GM19395 (cell line): ENCODE results near the gene C2orf78.
"Not testable (repeated sequence)": the region's sequence is repeated elsewhere in the genome, so short reads cannot be mapped to it uniquely, and the experiment has no call there.

Experiments
- ATAC-seq: cut with Tn5 transposase; IDR thresholded peaks from one replicate; pipeline ENCODE4 v1.9.1; 2021; ENCODE audit warnings: mild to moderate bottlenecking, moderate library complexity; ENCODE audit not compliant: unreplicated experiment

Gene C2orf78

DNA sequence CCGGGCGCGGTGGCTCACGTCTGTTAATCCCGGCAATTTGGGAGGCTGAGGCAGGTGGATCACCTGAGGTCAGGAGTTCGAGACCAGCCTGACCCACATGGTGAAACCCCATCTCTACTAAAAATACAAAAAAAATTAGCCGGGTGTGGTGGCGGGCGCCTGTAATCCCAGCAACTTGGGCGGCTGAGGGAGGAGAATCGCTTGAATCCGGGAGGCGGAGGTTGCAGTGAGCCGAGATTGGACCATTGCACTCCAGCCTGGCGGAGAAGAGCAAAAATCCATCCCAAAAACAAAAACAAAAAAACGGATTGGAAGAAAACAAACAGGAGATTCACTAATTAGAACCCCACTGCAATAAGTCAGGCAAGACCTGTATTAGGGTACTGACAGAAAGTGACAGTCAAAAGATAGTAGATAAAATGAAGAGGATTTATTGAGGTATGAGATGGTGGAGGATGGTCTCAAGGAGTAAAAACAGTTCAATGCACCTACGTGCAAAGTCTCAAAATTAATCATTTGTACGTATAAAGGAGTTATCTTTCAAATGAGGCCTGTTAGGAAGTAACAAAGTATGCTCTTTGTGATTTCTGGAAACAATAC lies 5.0 kb upstream of the C2orf78 start:
- ATAC-seq: not testable (repeated sequence)

DNA sequence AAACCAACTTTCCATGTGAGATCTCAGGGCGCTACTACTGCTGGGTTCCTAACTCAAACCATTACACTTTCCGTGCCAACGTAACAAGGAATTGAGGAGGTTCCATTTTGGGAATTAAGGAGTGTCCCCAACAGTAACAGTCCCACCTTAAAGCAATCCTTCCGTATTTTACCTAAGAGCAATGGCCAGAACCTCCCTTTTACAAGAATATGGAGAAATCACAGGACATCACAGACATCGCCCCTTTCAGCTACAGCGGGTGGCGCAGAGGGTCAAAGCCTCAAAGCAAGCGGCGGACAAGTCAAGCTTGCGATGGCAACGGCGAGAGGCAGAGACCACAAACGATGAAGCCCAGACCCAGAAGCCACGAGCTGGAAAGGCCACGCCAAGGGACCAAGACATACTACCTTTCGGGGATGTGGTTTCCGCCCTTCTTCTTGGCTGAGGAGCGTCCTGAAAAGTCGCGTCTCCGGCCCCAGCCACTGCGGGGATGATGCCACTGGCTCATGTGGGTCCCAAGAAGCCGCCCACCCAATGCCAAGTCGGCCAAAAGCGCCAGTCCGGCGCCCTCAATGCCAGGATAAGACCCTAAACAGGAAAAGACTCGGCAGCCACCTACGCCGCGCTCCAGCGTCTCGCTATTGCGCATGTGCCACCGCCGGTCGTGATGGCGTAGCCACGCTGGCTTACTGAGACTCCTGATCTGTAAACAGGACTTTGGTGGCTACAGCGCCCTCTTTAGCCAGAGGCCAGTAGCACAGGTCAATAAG lies 4.3 kb upstream of the C2orf78 start, which contains the start of gene DUSP11:
DUSP11 (minus strand) TSS at position 637 of the 770 bp plus-strand sequence; CDS start at position 508, 129 bp downstream.
- peak; percentile 100 for ATAC-seq

DNA sequence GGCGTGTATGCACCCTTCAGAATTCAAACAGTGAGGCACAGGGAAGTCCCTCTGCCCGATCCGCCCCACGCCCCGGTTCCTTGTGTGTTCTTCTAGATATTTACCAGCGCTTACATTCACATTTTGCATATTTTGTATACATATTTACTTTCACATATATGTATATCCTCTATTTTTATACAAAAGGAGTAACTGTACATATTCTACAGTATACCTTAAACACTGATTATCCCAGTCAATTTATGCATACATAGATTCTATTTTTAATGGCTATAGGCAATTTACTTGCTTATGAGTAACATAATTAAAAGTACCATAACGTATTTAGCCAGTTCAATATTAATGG lies 3.8 kb upstream of the C2orf78 start:
- ATAC-seq: no peak

DNA sequence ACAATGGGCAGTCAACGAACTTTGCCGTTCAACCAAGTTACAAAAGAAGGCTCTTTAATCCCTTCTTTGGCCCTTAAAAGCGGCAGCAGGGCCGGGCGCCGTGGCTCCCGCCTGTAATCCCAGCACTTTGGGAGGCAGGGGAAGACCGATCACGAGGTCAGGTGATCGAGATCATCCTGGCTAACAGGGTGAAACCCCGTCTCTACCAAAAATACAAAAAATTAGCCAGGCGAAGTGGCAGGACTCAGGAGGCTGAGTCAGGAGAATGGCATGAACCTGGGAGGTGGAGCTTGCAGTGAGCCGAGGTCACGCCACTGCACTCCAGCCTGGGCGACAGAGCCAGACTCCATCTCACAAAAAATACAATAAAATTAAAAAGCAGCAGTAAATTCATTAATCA lies 581 bp upstream of the C2orf78 start:
- not testable (repeated sequence) for ATAC-seq

GRCh38 chr2:73811878-73812277 lies 27.9 kb downstream of the C2orf78 start:
- no peak for ATAC-seq

DNA sequence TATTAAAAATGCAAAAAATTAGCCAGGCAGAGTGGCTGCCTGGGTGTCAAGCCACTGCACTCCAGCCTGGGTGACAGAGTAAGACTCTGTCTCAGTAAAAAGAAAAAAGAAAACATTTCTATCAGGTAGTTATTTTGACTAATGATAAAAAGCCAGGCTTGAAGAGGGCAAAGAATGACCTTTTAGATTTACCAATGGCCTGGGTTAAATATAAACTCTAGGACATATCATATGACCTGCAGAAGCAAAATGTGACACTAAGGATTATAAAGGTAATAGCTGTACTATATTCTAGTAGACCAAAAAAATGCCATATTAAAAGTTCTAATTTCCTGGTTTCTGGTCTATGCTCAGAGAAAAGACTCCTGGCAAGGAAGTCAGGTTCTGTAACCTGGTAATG lies 28.7 kb downstream of the C2orf78 start:
- ATAC-seq: no peak

DNA sequence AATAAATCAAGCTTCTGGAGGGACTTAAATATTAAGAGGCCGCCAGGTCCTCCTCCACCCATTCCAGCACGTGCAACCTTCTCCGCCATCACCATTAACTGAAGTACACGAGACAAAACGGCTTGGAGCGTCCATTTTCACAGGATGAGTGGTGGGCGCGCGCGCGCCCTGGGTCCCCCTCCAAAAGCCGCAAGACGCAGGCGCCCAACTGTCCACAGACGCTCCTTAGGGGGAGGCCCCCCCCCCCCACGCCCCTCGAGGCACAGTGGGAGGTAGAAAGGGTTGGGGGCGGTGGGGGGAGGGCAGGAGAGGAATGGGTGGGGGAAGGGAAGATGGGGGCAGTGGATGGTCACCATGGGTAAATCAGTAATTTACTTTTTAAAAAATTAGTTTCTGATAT lies 34.3 kb downstream of the C2orf78 start:
- no peak for ATAC-seq

- peak; percentile 74 for ATAC-seq
Measured at GRCh38 chr2:73821227-73821626, 37.2 kb downstream of the C2orf78 start.

- ATAC-seq: no peak
Measured at GRCh38 chr2:73821669-73822068, 37.7 kb downstream of the C2orf78 start.

GRCh38 chr2:73822276-73822675 lies 38.3 kb downstream of the C2orf78 start:
- peak; percentile 57 for ATAC-seq

DNA sequence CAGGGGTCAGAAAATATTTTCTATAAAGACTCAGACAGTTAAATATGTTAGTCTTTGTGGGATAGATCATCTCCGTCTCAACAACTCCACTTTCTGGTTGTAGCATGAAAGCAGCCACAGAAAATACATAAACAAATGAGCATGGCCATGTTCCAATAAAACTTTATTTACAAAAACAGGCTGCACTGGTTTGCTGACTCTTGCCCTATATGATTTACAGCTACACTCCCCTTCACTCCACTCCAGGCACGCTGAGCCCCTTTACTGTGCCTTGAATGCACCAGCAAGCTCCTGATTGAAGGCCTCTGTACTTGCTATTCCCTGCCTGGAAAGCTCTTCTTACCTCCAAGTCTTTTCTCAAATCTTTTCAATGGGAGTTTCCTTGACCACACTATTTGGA lies 39.0 kb downstream of the C2orf78 start:
- ATAC-seq: no peak

- no peak for ATAC-seq
Measured at GRCh38 chr2:73823416-73823815, 39.4 kb downstream of the C2orf78 start.

DNA sequence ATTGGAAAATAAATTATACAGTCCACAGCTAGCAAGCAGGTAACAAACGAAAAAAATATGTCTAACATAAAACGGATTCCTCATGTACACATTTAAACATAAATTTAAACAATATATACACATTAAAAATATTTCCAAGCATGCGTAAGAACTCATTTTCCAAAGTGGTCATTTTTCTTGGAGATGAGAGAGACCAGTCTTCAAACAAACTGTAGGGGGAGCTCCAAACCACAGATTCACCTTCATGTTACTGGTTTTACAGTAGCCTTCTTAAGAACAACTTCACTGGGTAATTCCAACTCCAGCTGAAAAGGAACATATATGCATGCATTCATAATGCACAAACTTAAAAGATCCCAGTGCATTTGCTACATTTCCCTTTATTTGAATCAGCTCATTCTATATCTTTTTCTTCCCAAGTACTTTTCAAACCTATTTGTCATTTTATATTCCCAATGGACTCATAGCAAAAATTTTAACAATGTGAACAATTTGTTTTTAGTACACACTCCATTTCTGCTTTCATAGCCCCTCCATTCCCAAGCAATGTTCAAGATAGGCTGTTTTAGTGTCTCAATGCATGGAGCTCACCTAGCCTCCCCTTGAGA lies 40.0 kb downstream of the C2orf78 start:
- no peak for ATAC-seq

- no peak for ATAC-seq
Measured at GRCh38 chr2:73825408-73825807, 41.4 kb downstream of the C2orf78 start.

GRCh38 chr2:73827018-73827417 lies 43.0 kb downstream of the C2orf78 start:
- no peak for ATAC-seq

GRCh38 chr2:73827660-73828388 lies 43.8 kb downstream of the C2orf78 start:
- no peak for ATAC-seq

GRCh38 chr2:73828389-73828817 lies 44.4 kb downstream of the C2orf78 start:
- ATAC-seq: no peak

DNA sequence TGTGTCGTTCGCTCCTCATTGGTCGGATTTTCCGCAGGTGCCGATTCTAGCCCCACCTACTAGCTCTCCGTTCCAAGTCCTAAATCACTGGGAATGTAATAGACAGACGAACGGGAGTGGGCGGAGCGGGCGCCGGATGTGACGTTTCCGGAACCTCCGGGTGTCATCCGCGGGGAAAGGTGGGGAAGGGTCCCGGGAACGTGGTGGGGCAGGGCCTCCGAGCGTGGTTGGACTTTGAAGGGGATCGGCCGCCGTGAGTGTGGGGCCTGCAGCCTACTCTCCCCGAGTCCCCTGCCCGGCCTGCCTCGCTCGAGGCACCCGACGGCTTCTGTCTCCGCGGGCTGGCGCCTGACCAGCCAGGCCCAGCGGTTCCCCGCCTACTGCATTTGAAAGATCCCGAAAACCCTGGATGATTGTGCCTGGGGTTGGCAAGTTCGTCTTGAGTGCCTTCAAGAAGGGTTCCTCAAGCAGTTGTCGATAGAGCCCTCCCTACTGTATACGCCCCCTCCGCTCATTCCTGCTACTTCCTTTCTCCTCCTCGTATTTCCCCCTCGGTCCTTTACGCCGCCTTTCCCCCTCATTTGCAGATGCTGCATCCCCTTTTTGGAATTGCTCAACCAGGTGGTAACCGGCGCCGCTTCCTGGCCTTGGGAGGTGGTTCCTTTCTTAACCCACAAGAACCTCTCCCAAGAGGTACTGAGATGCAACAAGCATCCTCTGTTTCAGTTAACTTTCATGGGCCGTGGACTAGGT lies 45.0 kb downstream of the C2orf78 start, which contains the start of gene STAMBP:
STAMBP (plus strand) TSS at position 144 of the 753 bp plus-strand sequence. CDS start 1,896 bp downstream, outside the sequence.
- ATAC-seq: peak; percentile 82

DNA sequence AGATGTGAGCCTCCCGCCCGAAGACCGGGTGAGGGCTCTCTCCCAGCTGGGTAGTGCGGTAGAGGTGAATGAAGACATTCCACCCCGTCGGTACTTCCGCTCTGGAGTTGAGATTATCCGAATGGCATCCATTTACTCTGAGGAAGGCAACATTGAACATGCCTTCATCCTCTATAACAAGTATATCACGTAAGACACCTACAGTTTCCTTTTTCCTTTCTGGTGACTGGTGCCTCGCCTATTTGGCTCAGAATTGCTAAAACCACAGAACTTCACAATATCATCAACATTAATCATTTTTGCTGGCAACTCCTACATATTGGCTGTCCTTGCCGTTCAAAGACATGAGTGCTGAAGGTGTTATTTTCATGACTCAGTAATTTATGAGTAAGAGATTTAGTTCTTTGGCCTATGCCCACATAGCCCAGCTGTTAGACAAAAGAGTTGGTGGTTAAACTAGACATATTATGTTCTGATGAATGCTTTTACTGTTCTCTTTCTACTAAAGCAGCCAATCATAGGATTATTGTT lies 47.0 kb downstream of the C2orf78 start:
- ATAC-seq: no peak

DNA sequence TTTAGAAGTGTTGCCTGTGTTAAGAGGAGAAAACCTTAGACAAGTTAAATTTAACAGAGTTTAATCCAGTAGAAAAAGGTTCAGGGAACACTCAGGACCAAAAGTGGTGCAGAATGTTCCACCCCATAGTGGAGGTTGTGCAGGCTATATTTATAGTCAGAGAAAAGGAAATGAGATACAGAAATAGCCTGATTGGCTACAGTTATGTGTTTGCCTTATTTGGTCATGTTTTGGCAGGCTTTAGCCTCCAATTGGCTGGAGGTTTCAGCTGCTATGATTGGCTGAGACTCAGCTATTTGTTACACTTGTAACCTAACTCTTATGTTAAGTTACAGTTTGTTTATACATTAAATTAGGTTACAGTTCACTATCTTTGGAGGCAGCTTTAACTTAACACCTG lies 48.9 kb downstream of the C2orf78 start:
- ATAC-seq: no peak
